HEK293T (cell line): ENCODE data around the gene HERC2.
"Not testable (repeated sequence)": the region's sequence is repeated elsewhere in the genome, so short reads cannot be mapped to it uniquely, and the experiment has no call there.

Source experiments
- CTCF ChIA-PET: fragments of 350-600 bp; formaldehyde crosslinking; extraction: SDS; loops from one replicate; lab custom pipeline; 2021; ENCODE audit warnings: antibody characterized with exemption, inconsistent platforms; lab: Yijun Ruan, JAX
- POLR2A ChIA-PET: fragments of 350-600 bp; formaldehyde crosslinking; extraction: SDS; loops from one replicate; lab custom pipeline; 2020; ENCODE audit warnings: antibody characterized with exemption, inconsistent platforms; lab: Yijun Ruan, JAX
- DNase-seq: peaks from one replicate; pipeline ENCODE4 v3.0.0; 2012; ENCODE audit warnings: mixed read lengths; ENCODE audit errors: extremely low spot score
- ARNT ChIP-seq: fragments of 450-650 bp; IDR thresholded peaks from 2 replicates; pipeline ENCODE4 v1.6.1; 2017; ENCODE audit warnings: mild to moderate bottlenecking
- BHLHE40 ChIP-seq: fragments of 450-650 bp; IDR thresholded peaks from 2 replicates; pipeline ENCODE4 v1.6.1; 2016; ENCODE audit warnings: mild to moderate bottlenecking, moderate library complexity, borderline replicate concordance
- CTBP1 ChIP-seq: fragments of 450-650 bp; IDR thresholded peaks from 2 replicates; pipeline ENCODE4 v1.6.1; 2016; ENCODE audit warnings: borderline replicate concordance
- ELF4 ChIP-seq: fragments of 450-650 bp; IDR thresholded peaks from 2 replicates; pipeline ENCODE4 v1.6.1; 2017; ENCODE audit warnings: antibody characterized with exemption
- FOXA1 ChIP-seq: fragments of 450-650 bp; IDR thresholded peaks from 2 replicates; pipeline ENCODE4 v1.6.1; 2016; ENCODE audit warnings: mild to moderate bottlenecking
- FOXK2 ChIP-seq: fragments of 450-650 bp; IDR thresholded peaks from 2 replicates; pipeline ENCODE4 v1.6.1; 2016; ENCODE audit warnings: mild to moderate bottlenecking
- FOXM1 ChIP-seq: fragments of 450-650 bp; IDR thresholded peaks from 2 replicates; pipeline ENCODE4 v1.6.1; 2017; ENCODE audit warnings: mild to moderate bottlenecking, borderline replicate concordance
- HDGF ChIP-seq: fragments of 450-650 bp; IDR thresholded peaks from 2 replicates; pipeline ENCODE4 v1.6.1; 2017; ENCODE audit warnings: antibody characterized with exemption, borderline replicate concordance
- L3MBTL2 ChIP-seq: fragments of 450-650 bp; conservative IDR thresholded peaks from 2 replicates; pipeline ENCODE4 v1.6.1; 2016; ENCODE audit warnings: mild to moderate bottlenecking
- LEF1 ChIP-seq: fragments of 450-650 bp; IDR thresholded peaks from 2 replicates; pipeline ENCODE4 v1.6.1; 2017; ENCODE audit warnings: mild to moderate bottlenecking, borderline replicate concordance
- NFRKB ChIP-seq: fragments of 450-650 bp; IDR thresholded peaks from 2 replicates; pipeline ENCODE4 v1.6.1; 2016; ENCODE audit warnings: mild to moderate bottlenecking, moderate library complexity
- SP1 ChIP-seq: fragments of 450-650 bp; IDR thresholded peaks from 2 replicates; pipeline ENCODE4 v1.6.1; 2017
- SUZ12 ChIP-seq: fragments of 450-650 bp; IDR thresholded peaks from 2 replicates; pipeline ENCODE4 v1.6.1; 2016; ENCODE audit warnings: mild to moderate bottlenecking
- TARDBP ChIP-seq: fragments of 450-650 bp; IDR thresholded peaks from 2 replicates; pipeline ENCODE4 v1.6.1; 2016
- ZNF384 ChIP-seq: fragments of 450-650 bp; IDR thresholded peaks from 2 replicates; pipeline ENCODE4 v1.6.1; 2016
- TF ChIP-seq, protein P1 (sequence below): fragments of 450-650 bp; IDR thresholded peaks from 2 replicates; pipeline ENCODE4 v1.6.1; 2016

HERC2 gene

DNA sequence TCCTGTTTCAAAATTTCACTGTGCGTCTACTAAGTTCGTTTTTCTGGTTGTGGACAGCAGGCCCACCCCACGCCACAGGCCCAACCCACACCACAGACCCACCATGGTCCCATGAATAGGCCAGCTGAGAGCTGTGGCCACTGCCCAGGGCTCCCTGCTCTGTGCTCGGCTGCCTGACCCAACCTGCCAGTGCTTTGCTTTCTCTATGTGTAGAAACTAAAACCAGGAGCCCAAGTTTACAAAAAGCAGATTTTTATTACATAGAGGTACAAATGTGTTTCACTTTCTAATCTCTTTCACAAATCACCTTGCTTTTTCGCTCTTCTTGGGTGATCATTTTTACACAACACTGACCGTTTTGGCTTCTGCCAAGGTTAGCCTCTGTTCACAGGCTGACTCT lies 69.1 kb downstream of the HERC2 start:
- CTCF ChIA-PET = no interaction called here
- no peak for TF ChIP-seq SUZ12
- no peak for TF ChIP-seq ZNF384
- POLR2A ChIA-PET = no interaction called here
- DNase-seq = no peak

DNA sequence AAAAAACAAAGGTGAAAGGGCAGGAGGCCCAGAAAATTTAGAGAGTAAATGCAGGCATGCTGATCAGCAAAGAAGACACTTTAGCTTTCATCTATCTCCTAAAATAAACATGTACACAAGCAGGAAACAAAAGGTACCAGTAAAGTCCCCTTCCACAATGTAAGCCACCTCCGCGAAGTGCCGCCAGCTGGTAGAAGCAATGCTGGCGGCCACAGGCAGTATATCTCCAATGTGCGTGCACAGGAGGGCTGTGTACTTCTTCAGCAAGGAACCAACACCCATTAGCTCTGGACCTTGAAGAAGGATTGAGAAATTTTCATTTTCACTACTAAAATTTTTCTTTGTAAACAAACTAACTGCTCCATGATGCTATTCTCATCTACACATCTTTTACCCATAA lies 75.4 kb downstream of the HERC2 start:
- TF ChIP-seq HDGF = no peak
- no peak for TF ChIP-seq TARDBP
- TF ChIP-seq FOXM1 = no peak
- TF ChIP-seq SUZ12 = no peak
- TF ChIP-seq BHLHE40 = no peak
- no peak for TF ChIP-seq L3MBTL2
- TF ChIP-seq ZNF384 = no peak
- no peak for TF ChIP-seq CTBP1
- TF ChIP-seq, protein P1, sequence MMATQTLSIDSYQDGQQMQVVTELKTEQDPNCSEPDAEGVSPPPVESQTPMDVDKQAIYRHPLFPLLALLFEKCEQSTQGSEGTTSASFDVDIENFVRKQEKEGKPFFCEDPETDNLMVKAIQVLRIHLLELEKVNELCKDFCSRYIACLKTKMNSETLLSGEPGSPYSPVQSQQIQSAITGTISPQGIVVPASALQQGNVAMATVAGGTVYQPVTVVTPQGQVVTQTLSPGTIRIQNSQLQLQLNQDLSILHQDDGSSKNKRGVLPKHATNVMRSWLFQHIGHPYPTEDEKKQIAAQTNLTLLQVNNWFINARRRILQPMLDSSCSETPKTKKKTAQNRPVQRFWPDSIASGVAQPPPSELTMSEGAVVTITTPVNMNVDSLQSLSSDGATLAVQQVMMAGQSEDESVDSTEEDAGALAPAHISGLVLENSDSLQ = no peak
- no peak for TF ChIP-seq FOXK2
- no peak for TF ChIP-seq FOXA1
- TF ChIP-seq ARNT = no peak
- no peak for TF ChIP-seq ELF4
- no peak for TF ChIP-seq LEF1
- no peak for TF ChIP-seq SP1
- TF ChIP-seq NFRKB = no peak
- ChIA-PET CTCF (no interaction called here), POLR2A (no interaction called here)
- no peak for DNase-seq

DNA sequence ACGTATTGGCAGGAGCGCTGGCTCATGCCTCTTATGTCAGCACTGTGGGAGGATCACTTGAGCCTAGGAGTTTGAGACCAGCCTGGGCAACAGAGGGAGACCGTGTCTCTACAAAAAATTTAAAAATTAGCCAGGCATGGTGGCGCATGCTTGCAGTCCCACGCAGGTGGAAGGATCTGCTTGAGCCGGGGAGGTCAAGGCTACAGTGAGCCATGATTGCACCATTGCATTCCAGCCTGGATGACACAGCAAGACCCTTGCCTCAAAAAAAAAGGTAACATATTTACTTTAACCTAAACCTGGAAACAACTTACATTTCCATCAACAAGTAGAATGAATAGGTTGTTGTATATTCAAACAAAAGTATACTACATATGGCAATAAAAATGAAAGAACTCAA lies 78.1 kb downstream of the HERC2 start:
- CTCF ChIA-PET = no interaction called here
- POLR2A ChIA-PET = no interaction called here
- TF ChIP-seq, protein P1 = no peak
- TF ChIP-seq ZNF384 = no peak
- no peak for TF ChIP-seq FOXA1
- no peak for TF ChIP-seq ARNT
- no peak for TF ChIP-seq SP1
- TF ChIP-seq HDGF = no peak
- no peak for TF ChIP-seq BHLHE40
- TF ChIP-seq TARDBP = no peak
- TF ChIP-seq L3MBTL2 = no peak
- no peak for TF ChIP-seq ELF4
- no peak for TF ChIP-seq FOXK2
- no peak for TF ChIP-seq LEF1
- no peak for TF ChIP-seq SUZ12
- no peak for TF ChIP-seq NFRKB
- TF ChIP-seq CTBP1 = no peak
- no peak for TF ChIP-seq FOXM1
- DNase-seq = no peak

DNA sequence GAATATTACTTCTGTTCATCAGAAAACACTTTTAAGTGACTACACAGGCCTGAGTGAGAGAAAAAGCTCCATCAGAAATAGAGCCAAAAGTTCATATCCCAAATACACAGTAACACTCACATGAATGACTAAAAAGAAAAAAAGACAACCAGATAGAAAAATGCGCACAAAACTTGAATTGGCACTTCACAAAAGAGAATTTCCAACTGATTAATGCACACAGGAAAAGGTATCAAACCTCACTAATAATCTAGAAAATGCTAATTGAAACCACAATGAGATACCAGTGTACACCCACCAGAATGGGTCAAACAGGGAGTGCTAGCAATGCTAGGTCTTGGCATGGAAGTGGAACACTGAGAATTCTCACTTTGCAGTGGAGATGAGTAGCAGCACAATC lies 78.6 kb downstream of the HERC2 start:
- POLR2A ChIA-PET = no interaction called here
- TF ChIP-seq ARNT (no peak), SP1 (no peak), SUZ12 (no peak), ELF4 (no peak), ZNF384 (no peak), CTBP1 (no peak), FOXM1 (no peak), HDGF (no peak)
- CTCF ChIA-PET = no interaction called here

DNA sequence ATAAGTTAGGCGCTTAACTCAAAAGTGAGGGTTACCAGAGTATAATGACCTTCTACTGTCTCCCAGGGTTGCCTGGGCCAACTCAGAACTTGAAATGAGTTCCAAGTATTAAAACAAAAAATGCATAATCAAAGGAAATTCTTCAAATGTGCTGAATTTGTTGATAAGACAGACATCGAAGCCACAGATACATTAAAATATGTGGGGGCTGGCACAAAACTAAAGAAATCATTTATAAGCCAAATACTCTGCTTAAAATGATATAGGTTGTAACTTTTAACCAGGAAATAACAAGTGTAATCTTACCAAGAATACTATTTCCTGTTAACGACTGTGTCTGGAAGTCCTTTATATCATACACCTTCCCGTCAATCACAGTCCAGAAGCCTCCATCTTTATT lies 83.7 kb downstream of the HERC2 start:
- CTCF ChIA-PET, DNase-seq, POLR2A ChIA-PET: not testable (repeated sequence)

More for the DNA sequence above, 78.6 kb downstream of the HERC2 start:
- no peak for DNase-seq

DNA sequence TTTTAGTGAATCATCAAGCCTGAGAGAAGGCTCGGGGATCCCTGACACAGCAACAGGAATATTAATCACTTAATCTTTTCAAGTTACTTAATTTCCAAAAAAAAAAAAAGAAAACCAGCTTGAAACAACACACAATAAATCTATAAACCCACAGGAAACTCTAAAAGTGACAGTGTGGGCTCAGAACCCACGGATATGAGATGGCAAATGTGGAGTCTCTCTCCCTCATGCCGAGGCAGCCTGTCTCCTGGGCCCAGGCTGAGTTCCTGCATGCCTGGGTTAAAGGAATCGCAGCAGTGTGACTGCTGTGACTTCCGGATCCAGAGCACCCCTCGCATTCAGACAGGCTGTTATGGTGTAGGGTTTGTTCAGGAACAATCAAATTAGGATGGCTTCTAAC lies 90.2 kb downstream of the HERC2 start:
- DNase-seq, CTCF ChIA-PET, POLR2A ChIA-PET: not testable (repeated sequence)

DNA sequence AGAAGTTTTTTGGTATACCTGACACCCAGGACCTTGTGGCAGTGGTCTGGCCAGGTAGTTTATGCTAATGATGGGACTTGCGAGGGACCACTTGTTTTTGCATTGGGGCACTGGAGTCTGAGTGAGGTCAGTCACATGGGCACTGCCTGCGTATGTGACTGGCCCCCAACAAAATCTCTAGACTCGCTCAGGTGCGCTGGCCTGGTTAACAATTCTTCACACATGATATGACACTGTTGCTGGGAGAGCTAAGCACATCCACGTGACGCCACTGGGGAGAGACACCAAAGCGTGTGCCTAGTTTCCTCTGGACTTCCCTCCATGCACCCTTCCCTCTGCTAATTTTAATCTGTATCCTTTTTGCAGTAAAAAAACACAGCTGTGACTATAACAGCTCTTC lies 90.6 kb downstream of the HERC2 start:
- DNase-seq, POLR2A ChIA-PET, CTCF ChIA-PET: not testable (repeated sequence)

DNA sequence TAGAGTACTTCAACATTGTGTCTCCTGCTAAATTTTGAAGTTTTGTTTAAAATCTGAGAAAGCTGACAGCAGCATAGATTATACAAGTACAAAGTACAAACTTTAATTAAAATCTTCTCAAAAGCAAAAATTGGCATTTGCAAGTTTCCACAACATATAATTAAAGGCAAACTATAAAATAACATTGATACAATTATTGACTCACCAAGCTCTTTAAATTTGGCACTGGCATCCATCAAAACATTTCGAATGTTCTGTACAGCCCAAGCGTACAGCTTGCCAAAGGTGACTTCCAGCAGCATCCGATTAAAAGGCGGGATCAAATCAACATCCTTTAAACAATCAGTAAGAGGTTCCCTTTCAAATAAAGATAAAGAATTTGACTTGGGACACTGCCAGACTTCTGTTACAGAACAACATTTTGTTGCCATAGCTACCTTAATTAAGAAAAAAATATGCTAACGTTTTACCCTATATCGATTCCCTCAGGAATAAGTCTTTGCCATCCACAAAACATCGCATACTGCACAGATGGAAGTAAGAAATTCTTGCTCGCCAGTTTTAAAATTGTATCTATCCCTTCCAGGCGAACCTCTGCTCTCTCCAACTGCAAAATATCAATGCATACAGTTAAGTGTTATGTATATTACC lies 92.9 kb downstream of the HERC2 start:
- CTCF ChIA-PET, DNase-seq, POLR2A ChIA-PET: not testable (repeated sequence)
